Stimulated activated naive CD8-positive, alpha-beta T cell treated with anti-CD3 and anti-CD28 coated beads, Interleukin-15, Interleukin-2, amounts not matched to agents 100 U/mL and 50 U/mL, for 24 hours (primary cell): ENCODE data around the gene SMIM7.
"Not testable (repeated sequence)": the region's sequence is repeated elsewhere in the genome, so short reads cannot be mapped to it uniquely, and the experiment has no call there.

Experiments used
- ATAC-seq: fragments of 150-1000 bp; cut with Tn5 transposase; one replicate; pipeline ENCODE4 v1.10.0; 2021
- DNase-seq: peaks from one replicate; pipeline ENCODE4 v3.0.0; 2021

SMIM7 gene

DNA sequence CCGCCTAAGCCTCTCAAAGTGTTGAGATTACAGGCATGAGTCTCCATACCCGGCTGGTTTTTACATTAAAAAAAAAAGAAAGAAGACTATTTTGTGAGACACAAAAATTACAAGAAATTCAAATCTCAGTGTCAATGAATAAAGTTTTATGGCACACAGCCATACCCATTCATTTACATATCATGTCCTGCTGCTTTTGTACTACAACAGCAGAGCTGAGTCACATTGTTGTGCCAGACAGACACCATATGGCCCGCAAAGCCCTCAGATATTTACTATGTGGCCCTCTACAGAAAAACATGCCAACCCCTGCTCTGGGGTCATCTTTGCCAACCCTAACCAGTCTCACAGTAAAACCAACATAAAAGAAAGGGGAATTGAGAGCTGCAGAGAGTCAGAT, 5.3 kb downstream of the SMIM7 start:
- DNase-seq (no peak), ATAC-seq (no peak)

DNA sequence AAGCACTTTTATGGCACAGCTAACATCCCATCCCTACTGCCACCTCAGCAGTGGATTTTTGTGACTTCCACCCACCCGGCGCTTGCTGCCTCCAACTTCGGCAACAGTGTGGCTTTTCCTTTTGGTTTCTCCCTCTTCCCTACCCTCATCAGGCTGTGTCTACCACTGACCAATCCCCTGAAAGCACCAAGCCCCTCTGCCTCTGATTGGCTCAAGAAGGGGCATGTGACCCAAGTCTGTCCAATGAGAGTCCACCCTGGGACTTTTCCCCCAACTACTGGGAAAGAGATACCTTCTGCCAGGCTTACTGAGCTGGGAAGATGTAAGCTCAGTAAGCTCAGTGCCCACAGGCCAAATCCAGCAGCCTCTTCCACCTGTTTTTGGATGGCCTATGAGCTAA, 5.8 kb downstream of the SMIM7 start:
- ATAC-seq (no peak), DNase-seq (no peak)

DNA sequence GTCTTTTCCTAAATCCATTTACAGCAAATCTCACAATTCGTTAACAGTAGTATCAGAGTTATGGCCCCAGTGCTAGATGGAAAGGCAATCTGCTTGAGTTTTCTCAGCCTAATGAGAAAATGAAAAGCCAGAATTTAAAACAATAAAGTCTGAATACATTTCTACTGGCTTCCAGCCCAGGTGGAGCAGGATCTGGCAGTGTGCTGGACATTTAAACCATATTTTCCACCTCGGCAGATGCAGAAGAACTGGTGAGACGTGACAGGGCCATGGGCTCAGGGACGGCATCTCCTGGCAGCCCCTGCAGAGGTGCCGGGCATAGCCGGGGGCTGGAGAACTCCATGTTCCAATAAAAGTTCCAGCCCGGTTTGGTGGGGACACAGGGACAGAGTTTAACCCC, 7.1 kb downstream of the SMIM7 start:
- ATAC-seq (no peak), DNase-seq (no peak)

- not testable (repeated sequence) for DNase-seq, ATAC-seq
These were observed 8.3 kb downstream of the SMIM7 start for GRCh38 chr19:16651421-16652188.

DNA sequence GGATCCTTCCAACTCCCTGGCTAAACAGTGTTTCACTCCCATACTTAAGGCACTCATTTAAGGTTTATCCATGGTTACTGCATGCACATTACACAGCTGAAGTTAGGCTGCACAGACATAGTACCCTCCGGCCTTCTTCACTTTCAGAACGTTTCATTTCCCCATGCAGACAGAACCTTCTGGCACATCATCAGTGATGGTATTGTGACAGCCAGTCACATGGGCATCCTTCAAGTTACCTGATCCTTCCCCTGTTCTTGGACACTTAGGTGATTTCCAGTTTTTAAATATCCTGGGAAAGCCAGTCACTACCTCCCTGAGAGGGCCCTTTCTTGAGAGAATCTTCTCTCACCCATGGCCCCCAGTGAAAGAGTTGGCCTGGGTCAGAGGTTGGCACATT, 9.1 kb downstream of the SMIM7 start:
- ATAC-seq (no peak), DNase-seq (no peak)

DNA sequence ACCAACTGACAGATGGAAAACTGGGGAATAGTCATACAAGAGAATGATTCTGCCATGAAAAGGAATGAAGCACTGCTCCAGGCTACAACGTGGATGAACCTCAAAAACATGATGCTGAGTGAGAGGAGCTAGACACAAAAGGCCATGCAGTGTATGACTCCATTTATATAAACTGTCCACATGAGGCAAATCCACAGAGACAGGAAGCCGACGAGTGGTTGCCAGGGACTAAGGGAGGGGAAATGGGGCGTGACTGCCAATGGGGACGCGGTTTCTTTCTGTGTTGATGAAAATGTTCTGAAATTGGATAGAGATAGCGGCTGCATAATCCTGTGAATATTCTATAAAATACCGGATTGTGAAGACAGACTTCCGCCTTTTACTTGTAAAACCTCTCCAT, 10.2 kb downstream of the SMIM7 start:
- DNase-seq = no peak
- ATAC-seq = no peak

DNA sequence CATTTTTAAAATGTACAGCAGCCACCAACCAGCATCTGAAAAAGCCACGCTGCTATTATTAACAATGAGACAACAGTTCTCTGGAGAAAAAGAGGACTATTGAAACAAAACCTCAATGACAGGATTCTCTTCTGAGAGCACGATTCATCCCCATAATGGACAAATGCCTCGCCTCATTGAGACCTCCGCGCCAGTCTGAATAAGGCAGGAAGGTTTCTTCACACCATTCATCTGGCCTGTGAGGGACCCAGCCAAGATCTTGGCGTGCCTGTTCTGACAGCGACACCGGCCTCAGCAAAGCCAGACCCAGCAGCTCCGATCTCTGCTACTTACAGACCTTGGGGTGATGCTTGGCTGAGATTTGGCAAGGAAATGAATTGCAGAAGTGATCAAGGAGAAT, 14.8 kb downstream of the SMIM7 start:
- DNase-seq = no peak
- ATAC-seq = no peak

DNA sequence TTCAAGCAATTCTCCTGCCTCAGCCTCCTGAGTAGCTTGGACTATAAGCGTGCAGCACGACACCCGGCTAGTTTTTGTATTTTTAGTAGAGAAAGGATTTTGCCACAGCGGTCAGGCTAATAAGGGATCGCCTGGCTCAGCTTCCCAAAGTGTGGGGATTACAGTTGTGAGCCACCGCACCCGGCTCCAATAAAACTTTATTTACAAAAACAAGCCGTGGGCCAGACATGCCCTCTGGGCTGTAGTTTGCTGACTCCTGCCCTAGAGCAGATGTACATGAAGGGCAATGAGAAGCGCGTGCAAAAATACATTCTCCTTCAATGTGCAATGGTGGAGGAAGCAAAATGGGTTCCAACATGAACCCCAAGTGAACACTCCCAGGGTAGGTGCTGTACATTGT, 18.2 kb downstream of the SMIM7 start:
- no peak for DNase-seq
- ATAC-seq = no peak

DNA sequence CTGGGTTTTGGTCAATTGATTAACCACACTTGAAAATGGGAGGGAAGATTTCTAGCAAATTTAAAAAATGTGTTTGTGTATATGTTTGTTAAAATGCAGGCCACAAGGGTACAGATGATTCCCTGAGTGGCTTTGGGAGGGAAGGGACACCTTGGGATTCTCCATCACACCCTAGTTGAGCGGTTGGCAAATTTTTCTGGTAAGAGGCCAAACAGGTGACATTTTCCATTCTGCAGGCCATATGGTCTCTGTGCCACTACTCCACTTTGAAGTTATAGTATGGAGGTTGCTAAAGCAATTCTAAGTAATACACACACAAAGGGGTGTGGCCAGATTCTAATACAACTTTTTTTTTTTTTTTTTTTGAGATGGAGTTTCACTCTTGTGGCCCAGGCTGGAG, 19.0 kb downstream of the SMIM7 start:
- DNase-seq = no peak
- no peak for ATAC-seq

- no peak for DNase-seq
- ATAC-seq = no peak
These were observed 21.3 kb downstream of the SMIM7 start for GRCh38 chr19:16638666-16639065.

- DNase-seq = no peak
- no peak for ATAC-seq
These were observed 22.4 kb downstream of the SMIM7 start for GRCh38 chr19:16637535-16637934.

GRCh38 chr19:16631465-16631864, 28.5 kb downstream of the SMIM7 start:
- no peak for DNase-seq
- ATAC-seq = no peak

- DNase-seq (no peak), ATAC-seq (no peak)
These were observed 30.8 kb downstream of the SMIM7 start for GRCh38 chr19:16628984-16629691.

- DNase-seq = peak; percentile 98
- peak; percentile 96 for ATAC-seq
These were observed 31.6 kb downstream of the SMIM7 start, which contains the start of gene MED26 for GRCh38 chr19:16628183-16628983. Gene MED26, minus strand, starts transcription at chr19:16628204. Its CDS starts 261 bp downstream, at chr19:16627943.

DNA sequence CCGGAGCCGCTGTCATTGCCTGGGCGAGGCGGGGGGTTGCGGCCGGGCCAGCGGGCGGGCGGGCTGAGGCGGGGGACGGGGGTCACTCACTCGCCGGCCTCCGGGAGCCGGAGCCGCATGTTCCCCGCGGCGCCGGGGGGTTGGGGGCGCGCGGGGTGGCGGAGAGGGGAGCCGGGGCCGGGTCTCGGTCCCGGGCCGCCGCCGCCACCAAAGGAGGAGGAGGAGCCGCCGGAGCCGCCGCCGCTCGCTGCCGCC, 32.1 kb downstream of the SMIM7 start:
- DNase-seq = peak; percentile 10
- no peak for ATAC-seq

GRCh38 chr19:16627193-16627927, 32.6 kb downstream of the SMIM7 start:
- no peak for ATAC-seq
- DNase-seq = peak; percentile 24

DNA sequence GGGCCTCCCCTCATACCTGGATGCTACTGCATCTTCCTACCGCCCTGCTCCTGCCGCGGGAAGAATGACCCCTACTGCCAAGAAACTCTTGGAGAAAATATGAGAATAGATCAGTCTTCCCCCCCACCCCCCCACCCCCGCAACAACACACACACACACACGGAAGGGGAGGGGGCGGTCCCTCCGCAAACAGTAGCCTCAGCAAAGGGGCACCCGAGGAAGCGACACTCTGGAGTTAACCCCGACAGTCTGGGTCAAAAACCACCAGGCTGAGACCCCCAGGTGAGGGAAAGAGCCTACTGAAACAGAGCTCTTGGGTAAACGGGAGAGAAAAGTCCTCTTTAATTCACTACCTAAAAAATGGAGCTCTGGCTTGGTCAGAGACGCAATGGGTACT, 33.1 kb downstream of the SMIM7 start:
- ATAC-seq = no peak
- DNase-seq = peak; percentile 27

DNA sequence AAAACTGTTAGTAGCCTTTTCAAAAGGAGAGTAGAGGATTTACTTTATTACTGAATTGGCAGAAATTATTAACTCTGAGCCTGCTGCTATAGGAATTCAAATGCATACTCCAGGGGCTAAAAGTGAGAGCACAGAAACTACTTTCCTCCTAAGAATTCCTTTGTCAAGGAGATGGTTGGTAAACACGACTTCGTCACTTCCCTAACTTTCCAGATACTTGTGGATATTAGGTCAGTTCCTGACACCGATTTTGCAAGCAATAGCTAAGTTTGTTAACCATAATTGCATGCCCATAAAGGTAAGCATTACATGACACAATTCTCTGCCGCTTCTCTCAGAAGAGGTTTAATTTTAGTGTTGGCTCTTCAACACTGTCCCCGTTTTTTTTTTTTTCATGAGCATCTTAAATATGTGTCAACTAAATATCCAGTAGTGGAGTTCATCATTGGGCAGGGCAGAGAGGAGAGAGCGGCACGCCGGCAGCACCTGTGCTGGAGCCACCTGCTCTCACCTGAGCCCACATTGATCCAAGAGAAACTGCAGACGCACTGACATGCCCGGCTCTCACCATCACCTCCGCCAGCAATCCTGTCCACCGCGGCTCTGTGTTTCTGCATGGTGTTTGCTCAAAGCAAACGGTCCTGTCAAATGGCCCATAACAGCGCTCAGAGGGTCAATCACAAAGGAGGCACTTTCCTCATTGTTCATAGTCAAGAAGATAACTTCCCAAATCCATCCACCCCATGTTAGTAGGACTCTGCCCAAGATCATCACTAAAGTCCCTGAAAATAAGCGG, 34.6 kb downstream of the SMIM7 start:
- DNase-seq (no peak), ATAC-seq (no peak)

DNA sequence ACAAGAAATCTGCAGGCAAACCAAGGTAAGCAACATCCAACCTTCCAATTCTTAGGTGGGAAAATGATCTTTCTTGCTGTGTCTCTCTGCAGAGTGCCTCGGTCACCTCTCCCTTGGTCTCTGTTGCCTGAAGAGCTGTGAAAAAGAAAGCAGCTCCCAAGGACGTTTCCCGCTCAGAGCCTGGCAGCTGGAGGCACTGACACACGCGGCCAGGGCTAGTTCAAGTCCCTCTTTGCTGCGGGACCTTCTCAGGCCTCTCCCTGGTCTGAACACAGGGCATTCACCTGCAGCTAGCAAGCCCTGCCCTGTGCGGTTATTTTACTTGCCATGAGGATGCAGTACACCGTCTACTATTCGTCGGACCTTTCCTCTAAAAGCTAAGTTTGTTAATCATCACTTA, 35.7 kb downstream of the SMIM7 start:
- ATAC-seq (no peak), DNase-seq (no peak)

GRCh38 chr19:16623576-16623975, 36.4 kb downstream of the SMIM7 start:
- no peak for ATAC-seq

DNA sequence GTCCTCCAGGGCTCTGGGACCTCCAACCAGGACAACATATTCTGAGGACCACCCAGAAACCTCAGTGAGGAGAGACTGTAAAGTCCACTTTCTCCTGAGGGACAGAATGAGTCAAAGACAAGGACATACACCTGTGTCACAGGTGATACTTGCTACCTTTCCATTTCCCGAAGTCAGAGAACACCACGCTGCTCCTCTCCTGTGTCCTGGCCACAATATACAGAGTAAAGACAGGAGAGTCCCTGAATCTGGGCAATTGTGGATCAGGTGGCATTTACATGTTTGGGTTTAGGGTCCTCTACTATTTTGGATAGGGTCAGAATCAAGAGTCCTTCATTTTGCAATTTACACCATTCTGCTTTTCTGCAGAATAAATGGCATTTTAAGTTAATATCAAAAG, 36.9 kb downstream of the SMIM7 start:
- ATAC-seq = no peak
- no peak for DNase-seq

More at GRCh38 chr19:16623576-16623975, 36.4 kb downstream of the SMIM7 start:
- no peak for DNase-seq
